ENCODE measurements around the gene FOSL1. TPM values are rescaled to one million over a fixed set of nuclear protein-coding genes. Genes with fewer than 3 reads are reported as not detected.

FOSL1 gene
- total and polyA plus RNA-seq, 10 donors: 0.42 to 5.4 (median 1.3) TPM

- TF ChIP-seq POLR2AphosphoS5 (IDR thresholded peaks at IDR 0.05): no peak
- no peak for TF ChIP-seq POLR2A (IDR thresholded peaks at IDR 0.05)
- TF ChIP-seq, protein P1, sequence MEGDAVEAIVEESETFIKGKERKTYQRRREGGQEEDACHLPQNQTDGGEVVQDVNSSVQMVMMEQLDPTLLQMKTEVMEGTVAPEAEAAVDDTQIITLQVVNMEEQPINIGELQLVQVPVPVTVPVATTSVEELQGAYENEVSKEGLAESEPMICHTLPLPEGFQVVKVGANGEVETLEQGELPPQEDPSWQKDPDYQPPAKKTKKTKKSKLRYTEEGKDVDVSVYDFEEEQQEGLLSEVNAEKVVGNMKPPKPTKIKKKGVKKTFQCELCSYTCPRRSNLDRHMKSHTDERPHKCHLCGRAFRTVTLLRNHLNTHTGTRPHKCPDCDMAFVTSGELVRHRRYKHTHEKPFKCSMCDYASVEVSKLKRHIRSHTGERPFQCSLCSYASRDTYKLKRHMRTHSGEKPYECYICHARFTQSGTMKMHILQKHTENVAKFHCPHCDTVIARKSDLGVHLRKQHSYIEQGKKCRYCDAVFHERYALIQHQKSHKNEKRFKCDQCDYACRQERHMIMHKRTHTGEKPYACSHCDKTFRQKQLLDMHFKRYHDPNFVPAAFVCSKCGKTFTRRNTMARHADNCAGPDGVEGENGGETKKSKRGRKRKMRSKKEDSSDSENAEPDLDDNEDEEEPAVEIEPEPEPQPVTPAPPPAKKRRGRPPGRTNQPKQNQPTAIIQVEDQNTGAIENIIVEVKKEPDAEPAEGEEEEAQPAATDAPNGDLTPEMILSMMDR (IDR thresholded peaks at IDR 0.05 in 8 of 11, conservative IDR thresholded peaks at IDR 0.05 in 3 of 11): no peak
- Histone ChIP-seq H3K4me1 (peaks cover 0 to 11% (median 5%) of the 10 kb centered on the region in 6 donors), H3K36me3 (no peaks in the 10 kb centered on the region), H3K4me3 (no peak overlapping the region), H3K9me3 (no peaks in the 10 kb centered on the region), H3K27ac (no peak overlapping the region), H3K27me3 (replicated peaks in 1 of 7) (peaks cover 0 to 3% (median 0%) of the 10 kb centered on the region in 7 donors)
- DNase-seq: no peak
- intact Hi-C loops (cut with DNase I; ENCODE audit: low total_unique reads): no loop called here
- WGBS, 5 donors: 85 to 89% (median 88%) methylated on average over 11 of the region's 11 CpGs
Measured at GRCh38 chr11:65945941-65946558, 45.9 kb upstream of the FOSL1 start.

- intact Hi-C loops (cut with DNase I; ENCODE audit: low total_unique reads): no loop called here
- DNase-seq: no peak
- H3K27me3 ChIP-seq (replicated peaks in 1 of 7): peaks cover 0 to 3% (median 0%) of the 10 kb centered on the region in 7 donors
- no peak within 1 kb of the TSS for H3K27ac ChIP-seq
- TF ChIP-seq, protein P1 (IDR thresholded peaks at IDR 0.05 in 8 of 11, conservative IDR thresholded peaks at IDR 0.05 in 3 of 11): no peak
- TF ChIP-seq POLR2A (IDR thresholded peaks at IDR 0.05) (no peak), POLR2AphosphoS5 (IDR thresholded peaks at IDR 0.05) (no peak)
- H3K4me3 ChIP-seq: no peak within 1 kb of the TSS
- H3K36me3 ChIP-seq: no peaks in the 10 kb centered on the region
- peaks cover 0 to 17% (median 7%) of the 10 kb centered on the region in 6 donors for H3K4me1 ChIP-seq
- 65 to 86% (median 81%) methylated on average over 9 to 13 of the region's 13 CpGs for WGBS, 5 donors
- no peaks in the 10 kb centered on the region for H3K9me3 ChIP-seq
Measured at GRCh38 chr11:65945430-65945911, 45.3 kb upstream of the FOSL1 start, which contains the start of gene TSGA10IP. Gene TSGA10IP (plus strand): TSS chr11:65945480. CDS start chr11:65945676, 196 bp downstream.

GRCh38 chr11:65944767-65945166 is 44.6 kb upstream of the FOSL1 start:
- TF ChIP-seq POLR2AphosphoS5 (IDR thresholded peaks at IDR 0.05) (no peak), POLR2A (IDR thresholded peaks at IDR 0.05) (no peak)
- TF ChIP-seq, protein P1 (IDR thresholded peaks at IDR 0.05 in 8 of 11, conservative IDR thresholded peaks at IDR 0.05 in 3 of 11): no peak
- intact Hi-C loops (cut with DNase I; ENCODE audit: low total_unique reads): no loop called here
- Histone ChIP-seq H3K9me3 (no peaks in the 10 kb centered on the region), H3K36me3 (no peaks in the 10 kb centered on the region), H3K4me3 (no peak overlapping the region), H3K27me3 (replicated peaks in 1 of 7) (peaks cover 0 to 3% (median 0%) of the 10 kb centered on the region in 7 donors), H3K27ac (no peak overlapping the region), H3K4me1 (peaks cover 0 to 17% (median 7%) of the 10 kb centered on the region in 6 donors)
- no peak for DNase-seq
- WGBS, 5 donors: 82 to 93% (median 86%) methylated on average over 6 to 8 of the region's 8 CpGs

DNA sequence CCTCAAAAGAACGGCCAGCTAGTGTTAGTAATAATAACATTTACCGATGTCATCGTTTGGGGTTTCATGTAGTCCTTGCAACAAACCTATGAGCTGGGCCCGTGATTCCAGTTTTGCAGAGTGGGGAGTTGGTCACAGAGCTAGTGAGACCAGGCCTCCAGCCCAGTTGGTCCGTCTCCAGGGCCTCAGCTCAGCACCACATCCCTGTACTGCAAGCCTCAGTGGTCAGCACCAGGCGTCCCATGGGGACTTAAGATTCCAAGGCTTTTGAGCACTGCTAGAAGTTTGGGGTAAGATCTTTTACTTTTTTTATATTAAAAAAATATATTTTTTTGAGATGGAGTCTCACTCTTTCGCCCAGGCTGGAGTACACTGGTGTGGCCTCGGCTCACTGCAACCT is 44.0 kb upstream of the FOSL1 start:
- H3K36me3 ChIP-seq: no peaks in the 10 kb centered on the region
- no peak for TF ChIP-seq POLR2AphosphoS5 (IDR thresholded peaks at IDR 0.05)
- TF ChIP-seq POLR2A (IDR thresholded peaks at IDR 0.05): no peak
- TF ChIP-seq, protein P1 (IDR thresholded peaks at IDR 0.05 in 8 of 11, conservative IDR thresholded peaks at IDR 0.05 in 3 of 11): no peak
- DNase-seq: no peak
- intact Hi-C loops (cut with DNase I; ENCODE audit: low total_unique reads): no loop called here
- H3K27ac ChIP-seq: no peak overlapping the region
- peaks cover 0 to 17% (median 7%) of the 10 kb centered on the region in 6 donors for H3K4me1 ChIP-seq
- WGBS, 5 donors: 85 to 97% (median 93%) methylated on average over 8 of the region's 8 CpGs
- H3K9me3 ChIP-seq: no peaks in the 10 kb centered on the region
- H3K4me3 ChIP-seq: no peak overlapping the region
- peaks cover 0 to 3% (median 0%) of the 10 kb centered on the region in 7 donors for H3K27me3 ChIP-seq (replicated peaks in 1 of 7)

Measured in spleen (tissue), 11 donors.